ENCODE data around the gene MRPS18A.
"Not testable (repeated sequence)": the region's sequence is repeated elsewhere in the genome, so short reads cannot be mapped to it uniquely, and the experiment has no call there.

Gene MRPS18A

GRCh38 chr6:43702534-43703440, 15.2 kb upstream of the MRPS18A start:
- peak overlapping the region; percentile 76 for H3K27ac ChIP-seq (ENCODE audit: low read depth, low read length)
- no peaks in the 10 kb centered on the region for H3K36me3 ChIP-seq (ENCODE audit: control insufficient read depth, insufficient read depth, low read length)
- H3K27me3 ChIP-seq (ENCODE audit: control insufficient read depth, insufficient read depth, low read length): peaks cover 2% of the 10 kb centered on the region
- peaks cover 10% of the 10 kb centered on the region for H3K4me1 ChIP-seq (ENCODE audit: control insufficient read depth, insufficient read depth, low read length)
- no peak overlapping the region for H3K4me3 ChIP-seq (ENCODE audit: low read length)
- no peak overlapping the region for H3K9ac ChIP-seq (ENCODE audit: low read length)

- no peak overlapping the region for H3K9ac ChIP-seq (ENCODE audit: low read length)
- no peaks in the 10 kb centered on the region for H3K36me3 ChIP-seq (ENCODE audit: control insufficient read depth, insufficient read depth, low read length)
- H3K27ac ChIP-seq (ENCODE audit: low read depth, low read length): peak overlapping the region; percentile 76
- peaks cover 2% of the 10 kb centered on the region for H3K27me3 ChIP-seq (ENCODE audit: control insufficient read depth, insufficient read depth, low read length)
- H3K4me1 ChIP-seq (ENCODE audit: control insufficient read depth, insufficient read depth, low read length): peaks cover 10% of the 10 kb centered on the region
- no peak overlapping the region for H3K4me3 ChIP-seq (ENCODE audit: low read length)
These were observed 14.6 kb upstream of the MRPS18A start for GRCh38 chr6:43702171-43702533.

- H3K4me3 ChIP-seq (ENCODE audit: low read length); H3K36me3 ChIP-seq (ENCODE audit: control insufficient read depth, insufficient read depth, low read length); H3K27ac ChIP-seq (ENCODE audit: low read depth, low read length); H3K9ac ChIP-seq (ENCODE audit: low read length); H3K27me3 ChIP-seq (ENCODE audit: control insufficient read depth, insufficient read depth, low read length): not testable (repeated sequence)
- H3K4me1 ChIP-seq (ENCODE audit: control insufficient read depth, insufficient read depth, low read length): peaks cover 10% of the 10 kb centered on the region
These were observed 13.5 kb upstream of the MRPS18A start for GRCh38 chr6:43700939-43701560.

- Histone ChIP-seq H3K27ac (ENCODE audit: low read depth, low read length) (no peak overlapping the region), H3K36me3 (ENCODE audit: control insufficient read depth, insufficient read depth, low read length) (no peaks in the 10 kb centered on the region), H3K4me3 (ENCODE audit: low read length) (no peak overlapping the region)
These were observed 12.1 kb upstream of the MRPS18A start for GRCh38 chr6:43699564-43700186.

GRCh38 chr6:43698584-43699349, 11.2 kb upstream of the MRPS18A start:
- Histone ChIP-seq H3K4me3 (ENCODE audit: low read length) (no peak overlapping the region), H3K9ac (ENCODE audit: low read length) (no peak overlapping the region), H3K36me3 (ENCODE audit: control insufficient read depth, insufficient read depth, low read length) (no peaks in the 10 kb centered on the region), H3K27me3 (ENCODE audit: control insufficient read depth, insufficient read depth, low read length) (peaks cover 2% of the 10 kb centered on the region), H3K4me1 (ENCODE audit: control insufficient read depth, insufficient read depth, low read length) (peaks cover 10% of the 10 kb centered on the region), H3K27ac (ENCODE audit: low read depth, low read length) (no peak overlapping the region)

More at GRCh38 chr6:43699564-43700186, 12.1 kb upstream of the MRPS18A start:
- Histone ChIP-seq H3K4me1 (ENCODE audit: control insufficient read depth, insufficient read depth, low read length) (peaks cover 10% of the 10 kb centered on the region), H3K27me3 (ENCODE audit: control insufficient read depth, insufficient read depth, low read length) (peaks cover 2% of the 10 kb centered on the region), H3K9ac (ENCODE audit: low read length) (no peak overlapping the region)

GRCh38 chr6:43697421-43697820, 9.8 kb upstream of the MRPS18A start:
- Histone ChIP-seq H3K9ac (ENCODE audit: low read length) (no peak overlapping the region), H3K27ac (ENCODE audit: low read depth, low read length) (no peak overlapping the region), H3K4me3 (ENCODE audit: low read length) (no peak overlapping the region), H3K36me3 (ENCODE audit: control insufficient read depth, insufficient read depth, low read length) (no peaks in the 10 kb centered on the region), H3K4me1 (ENCODE audit: control insufficient read depth, insufficient read depth, low read length) (peaks cover 5% of the 10 kb centered on the region), H3K27me3 (ENCODE audit: control insufficient read depth, insufficient read depth, low read length) (peaks cover 2% of the 10 kb centered on the region)

GRCh38 chr6:43695967-43696291, 8.3 kb upstream of the MRPS18A start:
- no peaks in the 10 kb centered on the region for H3K27me3 ChIP-seq (ENCODE audit: control insufficient read depth, insufficient read depth, low read length)
- no peaks in the 10 kb centered on the region for H3K36me3 ChIP-seq (ENCODE audit: control insufficient read depth, insufficient read depth, low read length)
- H3K4me1 ChIP-seq (ENCODE audit: control insufficient read depth, insufficient read depth, low read length): no peaks in the 10 kb centered on the region
- H3K4me3 ChIP-seq (ENCODE audit: low read length): no peak overlapping the region
- H3K9ac ChIP-seq (ENCODE audit: low read length): no peak overlapping the region
- no peak overlapping the region for H3K27ac ChIP-seq (ENCODE audit: low read depth, low read length)

GRCh38 chr6:43695215-43695966, 7.8 kb upstream of the MRPS18A start:
- no peak overlapping the region for H3K9ac ChIP-seq (ENCODE audit: low read length)
- H3K27me3 ChIP-seq (ENCODE audit: control insufficient read depth, insufficient read depth, low read length): no peaks in the 10 kb centered on the region
- no peak overlapping the region for H3K4me3 ChIP-seq (ENCODE audit: low read length)
- no peak overlapping the region for H3K27ac ChIP-seq (ENCODE audit: low read depth, low read length)
- no peaks in the 10 kb centered on the region for H3K4me1 ChIP-seq (ENCODE audit: control insufficient read depth, insufficient read depth, low read length)
- H3K36me3 ChIP-seq (ENCODE audit: control insufficient read depth, insufficient read depth, low read length): no peaks in the 10 kb centered on the region

GRCh38 chr6:43689421-43689820, 1.8 kb upstream of the MRPS18A start:
- no peaks in the 10 kb centered on the region for H3K27me3 ChIP-seq (ENCODE audit: control insufficient read depth, insufficient read depth, low read length)
- H3K27ac ChIP-seq (ENCODE audit: low read depth, low read length): no peak overlapping the region

GRCh38 chr6:43687079-43687436, 533 bp downstream of the MRPS18A start:
- Histone ChIP-seq H3K27ac (ENCODE audit: low read depth, low read length) (peak overlapping the region; percentile 70), H3K9ac (ENCODE audit: low read length) (peak overlapping the region; percentile 43), H3K4me3 (ENCODE audit: low read length) (peak overlapping the region; percentile 74), H3K36me3 (ENCODE audit: control insufficient read depth, insufficient read depth, low read length) (no peaks in the 10 kb centered on the region), H3K27me3 (ENCODE audit: control insufficient read depth, insufficient read depth, low read length) (no peaks in the 10 kb centered on the region), H3K4me1 (ENCODE audit: control insufficient read depth, insufficient read depth, low read length) (peaks cover 10% of the 10 kb centered on the region)

More at GRCh38 chr6:43689421-43689820, 1.8 kb upstream of the MRPS18A start:
- no peaks in the 10 kb centered on the region for H3K36me3 ChIP-seq (ENCODE audit: control insufficient read depth, insufficient read depth, low read length)
- no peak overlapping the region for H3K9ac ChIP-seq (ENCODE audit: low read length)
- no peak overlapping the region for H3K4me3 ChIP-seq (ENCODE audit: low read length)
- H3K4me1 ChIP-seq (ENCODE audit: control insufficient read depth, insufficient read depth, low read length): peaks cover 10% of the 10 kb centered on the region

GRCh38 chr6:43683708-43684455, 3.7 kb downstream of the MRPS18A start:
- Histone ChIP-seq H3K9ac (ENCODE audit: low read length) (no peak overlapping the region), H3K27ac (ENCODE audit: low read depth, low read length) (no peak overlapping the region), H3K36me3 (ENCODE audit: control insufficient read depth, insufficient read depth, low read length) (no peaks in the 10 kb centered on the region), H3K4me3 (ENCODE audit: low read length) (no peak overlapping the region), H3K4me1 (ENCODE audit: control insufficient read depth, insufficient read depth, low read length) (peaks cover 10% of the 10 kb centered on the region), H3K27me3 (ENCODE audit: control insufficient read depth, insufficient read depth, low read length) (no peaks in the 10 kb centered on the region)
